ENCODE data around the gene WDR72. TPM values are rescaled to one million over a fixed set of nuclear protein-coding genes. Genes with fewer than 3 reads are reported as not detected.

Gene WDR72
- total and polyA plus RNA-seq, 2 of the 4 experiments (the other 2 are of a cell fraction) = not detected

DNA sequence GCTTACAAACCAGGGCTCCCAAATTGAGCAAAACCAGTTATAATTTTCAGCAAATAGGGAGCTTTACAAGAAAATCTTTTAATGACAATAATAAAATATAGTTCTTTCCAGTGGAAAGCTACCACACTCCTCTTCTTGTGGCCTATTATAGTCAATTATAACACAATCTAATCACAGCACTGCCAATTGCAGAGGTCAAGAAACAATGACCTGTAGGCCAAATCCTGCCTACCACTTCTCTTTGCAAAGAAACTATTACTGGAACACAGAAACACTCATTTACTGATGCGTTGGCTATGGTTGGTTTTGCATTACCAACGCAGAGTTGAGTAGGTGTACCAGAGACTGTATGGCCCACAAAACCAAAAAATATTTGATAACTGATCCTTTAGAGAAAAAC is 110.5 kb downstream of the WDR72 start:
- Histone ChIP-seq H3K4me3 (ENCODE audit: insufficient read depth, low read depth, low read length) (no peak overlapping the region), H2AFZ (replicated peaks; ENCODE audit: low read length, poor library complexity) (no peak overlapping the region), H2BK120ac (ENCODE audit: low read depth, low read length) (no peak overlapping the region), H2AK5ac (ENCODE audit: low read depth, low read length) (no peak overlapping the region), H4K20me1 (ENCODE audit: insufficient read depth, low read length) (no peaks in the 10 kb centered on the region), H2BK20ac (ENCODE audit: low read depth, low read length) (no peak overlapping the region), H3K9me3 (ENCODE audit: control insufficient read depth, insufficient read depth, low read length) (peaks cover 4% of the 10 kb centered on the region; the same call in 1 of the 2 replicates), H3K9me1 (ENCODE audit: insufficient read depth, low read length) (no peaks in the 10 kb centered on the region), H3K14ac (replicated peaks; ENCODE audit: low read depth, low read length) (no peak overlapping the region), H3K4ac (ENCODE audit: low read depth, low read length) (no peak overlapping the region), H3K27ac (ENCODE audit: insufficient read depth, low read length) (no peak overlapping the region), H3K4me2 (ENCODE audit: low read depth, low read length) (no peak overlapping the region), H3K56ac (ENCODE audit: extremely low read depth, insufficient read depth, low read length) (no peak overlapping the region), H2BK5ac (ENCODE audit: low read depth, low read length, poor library complexity, severe bottlenecking) (no peak overlapping the region), H2BK15ac (ENCODE audit: low read depth, low read length) (no peak overlapping the region), H4K5ac (ENCODE audit: low read depth, low read length) (no peak overlapping the region), H3K18ac (ENCODE audit: low read depth, low read length) (no peak overlapping the region), H4K8ac (ENCODE audit: low read depth in 2 of 2, low read length in 2 of 2) (no peak overlapping the region), H3K27me3 (ENCODE audit: control insufficient read depth, insufficient read depth, low read length) (no peaks in the 10 kb centered on the region), H3K36me3 (ENCODE audit: control insufficient read depth, insufficient read depth, low read length) (no peaks in the 10 kb centered on the region), H3K23ac (ENCODE audit: low read depth, low read length) (no peak overlapping the region), H3K4me1 (ENCODE audit: control insufficient read depth, insufficient read depth, low read length) (no peaks in the 10 kb centered on the region), H4K91ac (ENCODE audit: insufficient read depth, low read depth, low read length) (no peak overlapping the region), H3K79me1 (ENCODE audit: low read depth in 1 of 2, low read length in 2 of 2) (no peaks in the 10 kb centered on the region), H2AK9ac (replicated peaks; ENCODE audit: low read depth, low read length, poor library complexity) (no peak overlapping the region), H3K9ac (ENCODE audit: low read depth, low read length) (no peak overlapping the region)
- no CpG with 5 or more reads among the region's 2 CpGs for WGBS, 2 experiments (ENCODE audit: extremely low coverage in 2 of 2, insufficient read length in 1 of 2)
- DNase-seq (no peak), ATAC-seq (ENCODE audit: low read depth) (no peak)
- TF ChIP-seq POLR2A (IDR thresholded peaks at IDR 0.05; ENCODE audit: low read depth, low read length) (no peak), RFX5 (IDR thresholded peaks at IDR 0.05; ENCODE audit: low read depth, low read length) (no peak), NFE2L2 (IDR thresholded peaks at IDR 0.05; ENCODE audit: low read depth, low read length) (no peak), SMC3 (IDR thresholded peaks at IDR 0.05; ENCODE audit: low read depth, low read length) (no peak), FOS (IDR thresholded peaks at IDR 0.05; ENCODE audit: low read depth, low read length) (no peak)
- dilution Hi-C loops (cut with HindIII; ENCODE audit: low sequenced_read_pairs, unreplicated experiment) = no loop called here
- ChIA-PET POLR2A (ENCODE audit: unreplicated experiment) (no interaction called here), CTCF (no interaction called here)
- in situ Hi-C loops (cut with MboI; ENCODE audit: low sequenced_read_pairs) = no loop called here
- no TSS peak for BruUV-seq (replicated peaks)
- intact Hi-C loops (cut with micrococcal nuclease) = no loop called here

All from IMR-90 (cell line).